IPS-20b (cell line): ENCODE measurements around the gene SSH2.
A peak's percentile ranks its signal among the peaks of the same experiment; 100 is the strongest.
"Not testable (repeated sequence)": the region's sequence is repeated elsewhere in the genome, so short reads cannot be mapped to it uniquely, and the experiment has no call there.

Experiments
- H3K27ac ChIP-seq: one replicate; pipeline ENCODE4 v1.5.1; 2013; ENCODE audit warnings: low read length
- H3K27me3 ChIP-seq: 2 replicates; pipeline ENCODE4 v1.6.1; 2013; ENCODE audit warnings: mild to moderate bottlenecking, low read length, inconsistent platforms; ENCODE audit not compliant: insufficient read depth
- H3K36me3 ChIP-seq: 2 replicates; pipeline ENCODE4 v1.6.1; 2013; ENCODE audit warnings: low read depth, mild to moderate bottlenecking, inconsistent platforms, low read length, moderate library complexity; ENCODE audit not compliant: insufficient read depth
- H3K4me1 ChIP-seq: 2 replicates; pipeline ENCODE4 v1.6.1; 2013; ENCODE audit warnings: mild to moderate bottlenecking, control low read depth, inconsistent platforms, low read length, moderate library complexity; ENCODE audit not compliant: insufficient read depth
- H3K4me3 ChIP-seq: 2 replicates; pipeline ENCODE4 v1.5.1; 2013; ENCODE audit warnings: mild to moderate bottlenecking, low read length, inconsistent platforms
- H3K9ac ChIP-seq: 2 replicates; pipeline ENCODE4 v1.6.1; 2013; ENCODE audit warnings: low read depth, mild to moderate bottlenecking, inconsistent platforms, low read length, moderate library complexity
- H3K9me3 ChIP-seq: 2 replicates; pipeline ENCODE4 v1.6.1; 2013; ENCODE audit warnings: mild to moderate bottlenecking, low read depth, low read length, inconsistent platforms; ENCODE audit not compliant: insufficient read depth

The SSH2 gene

DNA sequence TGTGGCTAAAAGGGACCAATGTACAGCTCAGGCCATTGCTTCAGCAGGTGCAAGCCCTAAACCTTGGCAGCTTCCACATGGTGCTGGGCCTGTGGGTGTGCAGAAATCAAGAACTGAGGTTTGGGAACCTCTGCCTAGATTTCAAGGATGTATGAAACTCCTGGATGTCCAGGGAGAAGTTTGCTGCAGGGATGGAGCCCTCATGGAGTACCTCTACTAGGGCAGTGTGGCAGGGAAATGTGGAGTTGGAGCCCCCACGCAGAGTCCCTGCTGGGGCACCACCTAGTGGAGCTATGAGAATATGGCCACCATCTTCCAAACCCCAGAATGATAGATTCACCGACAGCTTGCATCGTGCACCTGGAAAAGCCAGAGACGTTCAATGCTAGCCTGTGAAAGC lies 24.4 kb upstream of the SSH2 start:
- no peaks in the 10 kb centered on the region for H3K4me1 ChIP-seq
- H3K27ac ChIP-seq = no peak overlapping the region
- no peaks in the 10 kb centered on the region for H3K27me3 ChIP-seq
- H3K36me3 ChIP-seq = no peaks in the 10 kb centered on the region
- H3K4me3 ChIP-seq = no peak overlapping the region
- peaks cover 24% of the 10 kb centered on the region for H3K9me3 ChIP-seq
- no peak overlapping the region for H3K9ac ChIP-seq

DNA sequence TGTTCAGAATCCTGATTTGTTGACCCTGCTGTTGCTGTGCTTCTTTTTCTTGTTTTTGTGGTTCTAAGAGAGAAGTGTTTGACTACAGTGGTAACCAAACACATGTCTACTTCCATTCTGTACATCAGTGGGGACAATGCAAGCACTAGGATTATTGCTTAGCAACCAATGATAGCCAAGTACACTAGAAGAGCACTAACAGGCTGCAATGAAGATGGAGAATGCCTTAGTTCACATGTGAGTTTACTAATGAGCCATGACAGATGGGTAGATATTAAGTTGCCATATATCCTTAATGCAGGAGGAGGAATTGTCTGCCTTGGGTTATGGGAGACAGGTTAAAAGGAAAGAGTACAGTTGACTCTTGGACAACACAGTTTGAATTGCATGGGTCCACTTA lies 19.7 kb upstream of the SSH2 start:
- Histone ChIP-seq H3K27ac (no peak overlapping the region), H3K9ac (no peak overlapping the region), H3K4me3 (no peak overlapping the region), H3K4me1 (no peaks in the 10 kb centered on the region), H3K36me3 (no peaks in the 10 kb centered on the region), H3K27me3 (no peaks in the 10 kb centered on the region), H3K9me3 (peaks cover 18% of the 10 kb centered on the region)

DNA sequence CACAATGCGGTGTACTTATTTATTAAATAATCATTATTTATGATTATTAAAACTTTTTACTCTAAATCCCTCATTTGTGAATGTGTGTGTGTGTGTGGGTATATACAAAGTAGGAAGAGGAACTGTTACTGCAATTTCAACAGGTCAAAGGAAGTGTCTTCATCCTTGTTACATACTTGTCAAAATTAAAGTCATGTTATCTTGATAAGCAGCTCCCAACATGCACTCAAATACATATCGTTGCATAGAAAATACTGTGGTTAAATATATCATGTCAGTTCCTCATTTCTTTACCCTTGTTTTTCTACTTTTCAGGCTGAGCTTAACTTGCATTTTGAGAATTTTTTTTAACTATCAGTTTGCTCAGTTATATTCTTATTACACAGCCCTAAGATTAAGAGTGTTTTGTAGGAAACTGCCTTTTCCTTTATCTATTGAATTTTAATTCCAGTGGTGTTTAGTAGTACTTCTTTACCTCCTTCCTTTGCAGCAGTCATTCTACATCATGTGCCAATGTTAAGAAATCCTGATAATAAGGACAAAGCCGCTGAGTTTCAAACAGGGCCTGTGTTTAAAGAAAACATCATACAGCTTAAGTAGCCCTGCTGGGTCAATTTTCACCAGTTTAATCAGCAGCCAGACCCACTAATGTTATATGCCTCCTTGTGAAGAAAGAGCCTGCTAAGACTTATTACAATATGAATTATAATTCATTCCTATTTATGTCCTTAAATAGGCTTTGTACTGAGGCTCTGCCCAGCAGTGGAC lies 18.6 kb upstream of the SSH2 start:
- H3K9me3 ChIP-seq = peaks cover 7% of the 10 kb centered on the region
- H3K9ac ChIP-seq = no peak overlapping the region
- no peaks in the 10 kb centered on the region for H3K36me3 ChIP-seq
- H3K4me1 ChIP-seq = no peaks in the 10 kb centered on the region
- no peaks in the 10 kb centered on the region for H3K27me3 ChIP-seq
- H3K27ac ChIP-seq = no peak overlapping the region
- no peak overlapping the region for H3K4me3 ChIP-seq

DNA sequence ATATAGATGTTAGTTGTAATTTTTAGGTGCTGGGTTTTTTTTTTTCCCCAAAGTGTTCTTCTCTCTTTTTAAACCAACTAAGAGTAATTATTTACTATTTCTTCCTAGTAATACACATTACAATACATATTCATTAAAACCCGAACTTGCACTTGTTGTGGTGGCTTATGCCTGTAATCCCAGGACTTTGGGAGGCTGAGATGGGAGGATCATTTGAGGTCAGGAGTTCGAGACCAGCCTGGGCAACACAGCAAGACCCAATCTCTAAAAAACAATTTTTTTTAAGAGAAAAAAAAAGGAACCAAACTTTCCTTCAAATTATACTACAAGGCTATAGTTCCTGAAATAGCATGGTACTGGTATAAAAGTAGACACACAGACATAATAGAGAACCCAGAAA lies 15.3 kb upstream of the SSH2 start:
- Histone ChIP-seq H3K4me1 (no peaks in the 10 kb centered on the region), H3K9me3 (no peaks in the 10 kb centered on the region), H3K9ac (no peak overlapping the region), H3K4me3 (no peak overlapping the region), H3K27me3 (no peaks in the 10 kb centered on the region), H3K36me3 (no peaks in the 10 kb centered on the region), H3K27ac (no peak overlapping the region)

DNA sequence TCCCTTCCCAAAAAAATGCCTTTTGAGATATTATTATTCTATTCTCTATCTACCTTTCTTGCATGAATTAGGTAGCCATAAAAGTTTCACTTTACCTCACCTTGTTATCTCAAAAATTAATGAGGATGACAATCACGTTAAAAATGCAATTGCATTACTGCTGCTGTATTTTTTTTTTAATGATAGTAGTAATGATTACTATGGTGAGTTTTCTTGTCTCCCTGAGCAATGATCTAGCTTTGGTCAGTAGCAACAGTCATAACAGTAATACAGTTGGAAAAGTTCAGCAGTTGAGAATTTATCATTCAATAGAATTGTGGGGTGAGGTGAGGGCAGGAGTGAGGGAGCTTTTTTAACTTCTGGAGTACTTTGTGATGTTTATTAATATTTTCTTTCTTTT lies 11.3 kb upstream of the SSH2 start, which contains the start of gene EFCAB5:
Gene EFCAB5, plus strand, starts transcription at position 301 of the 400 bp plus-strand sequence. CDS start 163 bp downstream, outside the sequence.
- no peaks in the 10 kb centered on the region for H3K36me3 ChIP-seq
- H3K9me3 ChIP-seq = no peaks in the 10 kb centered on the region
- no peaks in the 10 kb centered on the region for H3K4me1 ChIP-seq
- H3K9ac ChIP-seq = no peak within 1 kb of the TSS
- H3K27me3 ChIP-seq = no peaks in the 10 kb centered on the region
- no peak within 1 kb of the TSS for H3K4me3 ChIP-seq
- no peak within 1 kb of the TSS for H3K27ac ChIP-seq

DNA sequence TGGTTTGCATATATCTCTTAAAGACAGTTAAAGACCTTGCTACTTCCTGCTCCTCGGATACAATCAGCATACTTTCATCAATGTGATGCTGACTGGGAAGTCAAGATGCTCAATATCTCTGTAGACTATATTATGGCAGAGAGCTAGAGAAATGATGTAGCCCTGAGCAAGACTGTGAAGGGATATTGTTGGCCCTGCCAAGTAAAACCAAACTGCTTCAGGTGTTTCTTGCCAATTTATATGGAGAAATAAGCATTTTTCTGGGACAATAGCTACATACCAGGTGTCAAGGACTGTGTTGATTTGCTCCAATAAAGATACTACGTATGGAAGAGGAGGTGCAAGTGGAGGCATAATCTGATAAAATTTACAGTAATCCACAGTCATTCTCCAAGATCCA lies 6.7 kb upstream of the SSH2 start:
- H3K9me3 ChIP-seq = no peaks in the 10 kb centered on the region
- no peak overlapping the region for H3K4me3 ChIP-seq
- no peak overlapping the region for H3K27ac ChIP-seq
- H3K27me3 ChIP-seq = no peaks in the 10 kb centered on the region
- no peaks in the 10 kb centered on the region for H3K4me1 ChIP-seq
- H3K36me3 ChIP-seq = no peaks in the 10 kb centered on the region
- no peak overlapping the region for H3K9ac ChIP-seq

DNA sequence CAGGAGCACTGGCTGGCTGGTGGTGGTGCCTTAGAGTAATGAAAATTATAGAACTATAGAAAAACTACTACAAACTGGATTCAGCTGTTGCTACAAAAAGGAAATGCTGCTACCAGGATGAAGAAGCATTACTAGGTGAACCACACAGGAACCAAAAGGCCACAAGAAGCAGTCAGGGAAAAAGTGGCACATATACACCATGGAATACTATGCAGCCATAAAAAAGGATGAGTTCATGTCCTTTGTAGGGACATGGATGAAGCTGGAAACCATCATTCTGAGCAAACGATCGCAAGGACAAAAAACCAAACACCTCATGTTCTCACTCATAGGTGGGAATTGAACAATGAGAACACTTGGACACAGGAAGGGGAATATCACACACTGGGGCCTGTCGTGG lies 5.9 kb upstream of the SSH2 start:
- not testable (repeated sequence) for H3K27me3 ChIP-seq, H3K4me3 ChIP-seq, H3K4me1 ChIP-seq, H3K36me3 ChIP-seq, H3K9me3 ChIP-seq, H3K27ac ChIP-seq, H3K9ac ChIP-seq

DNA sequence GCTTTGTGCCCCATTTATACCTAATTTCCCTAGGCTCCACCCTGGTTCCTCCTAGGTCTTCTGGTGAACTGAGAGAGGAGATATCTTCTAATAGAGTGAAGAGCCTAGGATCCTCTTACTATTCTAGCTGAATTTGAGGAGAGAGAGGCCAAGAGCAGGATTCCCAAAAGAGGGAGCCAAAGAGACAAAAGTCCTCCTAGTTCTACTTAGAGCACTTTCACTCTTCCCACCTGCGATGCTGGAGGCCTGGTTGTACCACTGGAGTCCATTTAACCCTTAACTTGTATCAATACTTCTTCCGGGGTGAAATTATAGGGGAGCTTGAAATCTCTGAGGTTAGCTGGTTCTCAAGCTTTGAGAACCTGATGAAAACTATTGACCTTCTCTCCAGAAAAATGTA lies 3.4 kb upstream of the SSH2 start:
- no peaks in the 10 kb centered on the region for H3K9me3 ChIP-seq
- no peaks in the 10 kb centered on the region; the same call in 1 of the 2 replicates for H3K27me3 ChIP-seq
- H3K27ac ChIP-seq = no peak overlapping the region
- H3K9ac ChIP-seq = no peak overlapping the region
- peaks cover 6% of the 10 kb centered on the region; the same call in 1 of the 2 replicates for H3K4me1 ChIP-seq
- H3K36me3 ChIP-seq = no peaks in the 10 kb centered on the region
- H3K4me3 ChIP-seq = no peak overlapping the region

DNA sequence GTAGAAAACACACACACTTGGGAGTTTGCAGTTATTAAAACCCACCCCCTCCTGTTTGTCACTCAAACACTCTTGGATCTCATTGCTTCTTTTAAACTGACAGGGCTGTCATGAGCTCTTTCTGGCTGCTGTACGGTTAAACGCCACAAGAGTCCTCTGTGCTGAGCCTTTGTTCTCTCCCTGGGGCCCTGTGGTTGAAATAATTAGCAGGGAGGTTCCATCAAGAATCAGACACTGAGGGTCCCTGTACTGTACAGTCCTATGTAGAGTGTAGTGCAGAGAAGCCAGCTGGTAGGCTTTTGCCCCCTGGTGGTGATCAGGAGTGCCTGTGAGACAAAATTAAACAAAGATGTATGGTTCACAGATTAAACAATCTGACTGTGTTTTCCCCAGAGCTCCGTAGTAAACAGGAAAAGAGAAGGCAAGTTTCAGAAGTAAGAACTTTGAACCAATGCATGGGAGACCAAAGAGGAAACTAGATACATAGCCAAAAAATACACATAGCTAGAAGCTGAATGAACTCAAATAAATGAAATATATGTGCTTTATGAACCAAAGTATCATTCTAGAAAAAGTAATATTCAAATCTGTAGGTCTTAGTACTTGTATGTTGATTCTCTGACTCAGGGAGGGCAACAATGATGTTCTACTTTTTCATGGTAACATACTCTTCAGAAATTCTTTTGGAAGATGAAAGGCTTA lies 1.4 kb upstream of the SSH2 start:
- H3K4me1 ChIP-seq = peaks cover 6% of the 10 kb centered on the region
- peak overlapping the region; percentile 92 for H3K4me3 ChIP-seq
- H3K9ac ChIP-seq = no peak overlapping the region
- no peaks in the 10 kb centered on the region for H3K9me3 ChIP-seq
- H3K27me3 ChIP-seq = no peaks in the 10 kb centered on the region; the same call in 1 of the 2 replicates
- H3K27ac ChIP-seq = no peak overlapping the region
- H3K36me3 ChIP-seq = no peaks in the 10 kb centered on the region

DNA sequence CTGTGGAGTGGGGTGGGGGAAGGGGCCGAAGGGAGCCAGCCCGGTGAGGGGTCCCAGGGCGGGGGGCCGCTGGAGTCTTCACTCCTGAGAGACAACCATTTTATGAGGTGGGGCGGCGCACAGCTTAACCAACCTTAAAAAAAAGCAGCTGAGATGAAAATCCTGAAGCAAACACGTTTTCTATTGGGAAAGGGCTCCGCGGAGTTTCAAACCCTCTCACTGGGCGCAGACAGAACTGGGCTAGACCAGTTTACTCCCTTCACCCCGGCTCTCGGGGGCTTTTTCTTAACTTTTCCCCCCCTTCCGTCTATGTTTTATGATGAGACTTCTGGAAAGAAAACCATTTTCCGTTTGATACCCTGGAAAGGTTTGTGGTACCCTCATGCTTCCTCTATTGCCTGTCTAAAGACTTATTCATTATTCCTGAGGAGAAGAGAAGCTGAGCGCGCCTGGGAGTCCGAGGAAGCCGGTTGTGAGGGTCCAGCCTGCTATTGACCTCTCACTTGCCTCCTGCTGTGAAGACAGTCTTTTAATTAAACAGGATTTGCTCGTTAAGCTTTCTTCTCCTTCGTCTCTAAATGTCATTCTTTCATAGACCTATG lies 482 bp upstream of the SSH2 start:
- H3K27ac ChIP-seq = no peak overlapping the region
- no peaks in the 10 kb centered on the region for H3K9me3 ChIP-seq
- H3K36me3 ChIP-seq = no peaks in the 10 kb centered on the region
- peak overlapping the region; percentile 92 for H3K4me3 ChIP-seq
- peaks cover 6% of the 10 kb centered on the region for H3K4me1 ChIP-seq
- peak overlapping the region; percentile 35; the same call in 1 of the 2 replicates for H3K9ac ChIP-seq
- H3K27me3 ChIP-seq = no peaks in the 10 kb centered on the region; the same call in 1 of the 2 replicates

DNA sequence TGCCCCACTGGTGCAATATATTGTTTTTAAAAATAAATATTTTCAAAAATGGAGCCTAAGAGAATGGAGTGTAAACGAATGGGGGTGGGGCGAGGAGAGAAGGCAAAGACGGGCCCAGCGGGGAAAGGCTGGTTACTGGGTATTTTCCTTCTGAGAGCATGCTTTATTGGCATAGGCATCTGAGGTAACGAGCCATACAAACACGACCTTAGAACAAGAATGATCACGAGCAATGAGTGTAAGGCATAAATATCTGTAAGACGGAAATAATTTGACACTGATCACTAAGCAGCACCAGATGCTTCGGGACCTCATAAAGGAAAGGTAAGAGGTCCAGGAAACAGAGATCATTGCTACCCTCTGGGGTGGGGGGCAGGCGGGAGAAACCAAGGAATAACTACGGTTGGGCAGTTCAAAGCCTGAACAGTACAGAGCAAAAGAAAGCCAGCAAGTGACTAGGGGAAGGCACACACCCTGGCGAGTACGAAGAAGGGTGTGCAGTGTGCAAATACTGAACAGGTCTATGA lies 959 bp downstream of the SSH2 start:
- Histone ChIP-seq H3K9me3 (no peaks in the 10 kb centered on the region), H3K9ac (peak overlapping the region; percentile 81), H3K36me3 (no peaks in the 10 kb centered on the region), H3K4me3 (peak overlapping the region; percentile 92), H3K4me1 (peaks cover 6% of the 10 kb centered on the region), H3K27ac (peak overlapping the region; percentile 12), H3K27me3 (no peaks in the 10 kb centered on the region; the same call in 1 of the 2 replicates)
